NCI-H748 treated with DMSO at 0.1 percent for 48 hours (cell line): ENCODE measurements around the gene CDS1.
"Not testable (repeated sequence)": the region's sequence is repeated elsewhere in the genome, so short reads cannot be mapped to it uniquely, and the experiment has no call there.

Experiments
- DNase-seq: peaks from one replicate; lab custom pipeline; 2025; lab: John Stamatoyannopoulos, UW

Gene CDS1

DNA sequence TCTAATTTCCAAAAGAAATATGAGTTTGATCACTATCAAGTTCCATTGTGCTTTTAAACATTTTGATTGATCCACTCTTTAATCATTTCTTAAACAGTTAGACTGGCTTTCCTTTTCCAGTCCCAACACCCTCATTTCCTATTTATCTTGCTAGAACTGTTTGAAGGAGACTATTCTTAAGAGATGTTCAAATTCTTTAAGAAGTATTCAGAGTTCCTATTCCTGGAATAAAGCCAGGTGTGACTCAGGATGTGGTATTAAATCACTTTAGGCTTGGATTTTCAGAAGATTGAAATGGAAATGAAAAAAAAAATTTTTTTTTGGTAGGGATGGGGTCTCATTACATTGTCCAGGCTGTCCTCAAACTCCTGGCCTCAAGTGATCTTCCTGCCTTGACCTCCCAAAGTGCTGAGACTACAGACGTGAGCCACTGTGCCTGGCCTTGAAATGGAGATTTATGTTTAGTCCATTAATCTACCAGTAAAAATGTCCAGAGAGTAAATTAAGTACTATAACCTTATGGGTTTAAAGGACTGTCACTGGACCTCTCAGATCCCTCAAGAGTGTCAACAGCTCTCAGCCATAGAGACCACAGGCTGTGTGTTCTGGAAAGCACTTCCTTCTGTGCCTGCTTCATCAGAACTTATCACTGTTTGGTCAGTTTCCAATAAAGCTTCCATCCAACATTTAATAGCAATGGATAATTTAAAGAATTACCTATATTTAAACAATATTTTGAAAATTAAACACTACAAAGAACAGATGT, 90.7 kb downstream of the CDS1 start:
- DNase-seq, result no peak

DNA sequence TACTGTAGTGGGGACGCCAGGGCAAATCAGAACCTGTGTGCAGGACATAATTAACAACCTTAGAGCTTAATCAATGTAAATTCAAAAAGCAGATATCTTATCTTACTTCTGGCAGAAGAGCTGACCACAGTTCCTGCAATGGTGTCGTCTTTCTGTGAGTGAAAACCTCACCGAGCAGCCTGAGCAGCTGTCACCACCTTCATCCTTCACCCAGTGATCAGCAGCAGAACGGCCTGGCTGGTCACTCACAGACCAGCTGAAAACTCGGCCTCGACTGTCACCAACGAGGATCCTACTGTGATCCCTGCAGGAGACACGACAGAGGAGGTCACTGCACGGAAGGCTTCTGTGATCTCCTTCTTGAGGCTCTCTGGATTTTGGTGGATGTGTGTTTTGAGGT, 94.2 kb downstream of the CDS1 start:
- no peak for DNase-seq

DNA sequence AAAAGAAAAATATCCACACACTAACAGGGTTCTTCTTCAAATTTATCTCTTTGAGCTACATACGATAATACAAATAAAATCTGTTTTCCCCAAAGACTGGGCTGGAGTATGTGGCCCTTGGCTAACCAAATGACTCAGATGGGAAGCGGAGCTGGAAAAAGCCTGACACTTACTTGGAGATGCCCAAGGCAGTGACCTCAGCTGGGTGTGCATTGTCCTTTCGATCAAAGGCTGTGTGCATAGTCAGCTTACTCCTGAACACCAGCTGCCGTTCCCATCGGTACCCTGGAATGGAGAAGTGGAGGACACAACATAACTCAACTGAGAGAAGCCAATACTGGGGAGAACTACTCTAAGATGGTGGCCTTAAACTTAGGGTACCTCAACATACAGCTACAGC, 95.1 kb downstream of the CDS1 start:
- DNase-seq, result no peak

DNA sequence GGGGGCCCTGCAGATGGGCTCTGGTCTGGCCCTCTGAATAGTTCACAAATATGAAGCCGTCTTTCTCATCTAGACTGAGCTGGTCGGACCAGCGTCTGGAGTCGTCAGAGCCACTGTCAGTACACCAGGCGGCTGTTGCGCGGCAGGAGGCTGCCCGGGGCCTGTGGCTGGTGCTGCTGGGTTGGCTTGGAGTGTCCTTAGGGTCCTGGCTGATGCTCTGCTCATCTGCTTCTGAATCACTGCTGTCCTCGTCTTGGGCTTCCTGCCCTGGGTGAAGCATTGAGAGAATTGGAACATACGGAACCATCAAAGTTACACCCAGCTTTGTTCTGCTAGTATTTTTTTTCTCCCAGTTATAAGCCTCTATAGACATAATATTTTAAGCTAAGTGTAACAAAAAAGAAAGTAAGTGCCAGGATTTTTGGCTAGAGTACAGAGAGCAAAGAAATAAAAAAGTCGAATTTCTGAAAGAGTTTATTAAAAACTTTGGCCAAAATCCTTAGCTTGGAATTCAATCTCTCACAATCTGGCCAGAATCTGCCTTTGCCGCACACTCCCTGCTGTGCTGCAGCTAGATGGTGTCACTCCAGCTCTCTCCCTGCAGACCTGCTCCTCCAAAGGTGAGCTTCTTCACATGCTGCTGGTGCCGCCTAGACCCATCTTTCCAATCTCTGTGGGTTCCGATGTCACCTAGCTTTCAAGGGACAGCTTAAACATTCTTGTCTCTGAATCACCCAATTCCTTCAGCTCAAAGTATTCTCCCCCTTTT, 96.2 kb downstream of the CDS1 start:
- DNase-seq, result no peak

DNA sequence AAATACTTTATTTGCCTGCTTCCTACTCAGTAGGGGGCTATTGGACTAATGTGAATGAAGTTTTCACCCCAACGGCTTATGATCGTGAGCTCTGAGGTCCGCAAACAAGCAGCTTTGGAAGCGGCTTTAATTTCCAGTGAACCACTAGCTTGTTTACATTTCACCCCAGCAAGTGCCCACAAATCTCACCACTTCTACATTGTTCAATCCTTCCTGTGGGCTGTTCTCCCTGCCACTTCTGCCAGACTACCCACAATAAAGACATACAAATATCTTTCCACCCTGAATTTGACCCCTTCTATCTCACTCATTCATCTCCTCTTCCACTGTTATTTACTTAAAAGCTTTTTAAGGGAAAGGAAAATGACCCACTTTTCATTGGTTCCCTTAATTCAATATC, 98.0 kb downstream of the CDS1 start:
- no peak for DNase-seq

DNA sequence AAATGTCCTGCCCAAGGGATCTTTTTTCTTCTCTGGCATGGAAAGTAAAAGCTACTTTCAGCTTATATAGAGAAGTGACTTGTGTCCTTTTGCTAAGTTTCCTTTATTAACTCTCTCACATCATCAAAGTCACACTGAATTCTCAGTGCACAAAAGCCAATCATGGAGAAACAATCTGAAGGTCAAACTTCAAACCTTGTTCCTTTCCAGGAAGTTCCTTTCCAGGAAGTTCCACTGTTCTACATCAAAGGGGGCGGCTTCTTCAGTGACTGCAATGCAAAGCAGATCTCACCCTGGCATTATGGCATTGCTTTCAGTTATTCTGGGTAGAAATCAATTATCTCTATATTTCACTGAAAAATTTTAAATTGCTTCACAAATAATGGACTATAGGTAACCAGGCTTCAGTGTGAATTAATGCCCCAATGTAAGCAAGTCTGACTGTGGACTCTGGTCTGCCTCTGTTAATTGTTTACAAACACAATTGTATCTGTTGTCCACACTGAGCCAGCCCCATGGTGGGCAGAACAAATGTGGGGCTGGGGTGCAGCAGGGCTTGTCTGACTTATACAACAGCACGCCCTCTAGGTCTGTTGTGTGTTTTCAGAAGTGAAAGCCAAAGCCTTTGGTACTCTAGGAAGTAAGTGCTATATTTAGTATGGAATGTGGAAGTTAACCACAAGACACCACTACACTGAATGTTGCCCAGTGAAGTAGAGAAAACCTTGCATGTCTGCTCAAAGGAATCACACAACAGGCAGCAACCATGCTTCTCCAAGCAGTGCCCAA, 98.8 kb downstream of the CDS1 start:
- no peak for DNase-seq

DNA sequence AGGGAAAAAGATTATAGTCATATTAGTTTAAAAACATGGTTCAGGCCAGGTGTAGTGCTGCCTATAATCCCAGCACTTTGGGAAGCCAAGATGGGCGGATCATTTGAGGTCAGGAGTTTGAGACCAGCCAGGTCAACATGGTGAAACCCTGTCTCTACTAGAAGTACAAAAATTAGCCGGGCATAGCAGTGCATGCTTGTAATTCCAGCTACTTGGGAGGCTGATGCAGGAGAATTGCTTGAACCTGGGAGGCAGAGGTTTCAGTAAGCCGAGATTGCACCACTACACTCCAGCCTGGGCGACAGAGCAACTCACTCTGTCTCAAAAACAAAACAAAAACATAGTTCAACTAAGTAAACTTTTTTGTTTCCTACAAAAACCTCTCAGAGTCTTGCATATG, 99.7 kb downstream of the CDS1 start:
- DNase-seq, result not testable (repeated sequence)

DNA sequence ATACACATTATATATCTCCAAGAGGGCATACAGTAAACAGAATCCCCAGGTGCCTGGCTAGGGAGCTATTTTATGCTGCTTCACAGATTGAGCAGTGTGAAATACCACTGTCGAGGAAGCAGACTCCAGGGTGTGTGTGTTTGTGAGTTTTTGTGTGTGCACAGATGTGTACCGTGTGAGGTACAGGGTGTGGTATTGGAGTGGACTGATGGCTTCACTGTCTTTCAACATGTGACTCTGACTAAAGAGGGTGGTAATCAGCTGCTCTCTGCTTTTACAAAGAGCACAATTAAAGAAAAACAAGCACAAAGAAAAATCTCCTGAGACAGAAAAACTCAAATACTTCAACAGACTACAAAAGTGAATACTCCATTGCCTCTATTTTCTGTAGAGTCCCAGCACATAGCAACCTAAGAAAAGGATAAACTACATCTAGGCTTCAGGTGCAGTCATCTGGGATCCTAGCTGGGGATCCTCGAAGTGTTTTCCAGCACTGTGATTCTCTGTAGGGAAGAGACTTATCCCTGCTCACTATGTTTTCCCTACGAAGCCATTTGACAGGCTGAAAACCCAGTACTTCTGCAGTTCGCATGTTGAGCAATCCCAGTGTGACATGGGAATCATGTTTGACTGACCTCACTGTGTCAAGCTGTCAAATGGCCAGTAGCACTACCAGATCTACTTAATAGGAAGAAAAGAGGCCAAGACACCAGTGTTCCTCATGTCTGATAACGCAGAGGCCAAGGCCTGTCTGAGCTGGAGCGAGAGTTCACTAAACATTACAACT, 100.3 kb downstream of the CDS1 start:
- DNase-seq, result no peak

DNA sequence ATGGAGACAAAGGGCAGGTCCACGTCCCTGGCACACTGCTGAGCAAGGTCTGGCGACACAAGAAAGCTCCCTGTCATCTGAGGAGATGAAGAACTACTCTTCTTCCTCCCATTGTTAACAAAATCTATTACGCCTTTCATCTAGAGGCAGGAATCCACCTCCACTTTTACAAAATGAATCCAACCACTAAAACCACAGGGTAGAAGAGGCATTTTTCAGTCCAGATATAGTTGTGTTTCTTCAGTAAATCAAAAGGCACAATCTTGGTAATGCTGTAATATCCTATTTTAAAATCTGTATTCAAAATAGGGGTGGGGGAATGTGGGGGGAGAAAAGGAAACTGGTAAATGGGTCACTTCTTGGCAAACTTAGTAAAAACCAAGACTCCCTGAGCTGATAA, 101.4 kb downstream of the CDS1 start:
- no peak for DNase-seq

DNA sequence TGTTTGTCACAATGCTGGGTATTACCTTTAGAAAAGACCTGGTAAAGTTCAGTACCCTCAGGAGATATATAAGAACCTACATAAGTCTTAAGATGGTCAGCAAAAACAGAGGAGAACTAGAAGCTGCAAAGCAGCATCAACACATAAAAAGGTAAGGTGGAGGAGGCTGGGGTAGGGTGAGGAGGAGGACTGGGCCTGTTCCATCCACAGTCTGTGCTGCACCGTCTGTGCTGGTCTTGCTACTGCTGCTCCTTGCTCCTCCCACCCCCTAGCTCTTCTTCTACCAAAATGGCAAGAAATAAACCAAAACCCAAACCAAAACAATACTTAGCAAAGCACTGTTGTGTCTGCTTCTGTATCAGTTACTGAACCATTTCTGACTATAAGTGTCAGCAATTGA, 102.2 kb downstream of the CDS1 start:
- DNase-seq, result no peak

DNA sequence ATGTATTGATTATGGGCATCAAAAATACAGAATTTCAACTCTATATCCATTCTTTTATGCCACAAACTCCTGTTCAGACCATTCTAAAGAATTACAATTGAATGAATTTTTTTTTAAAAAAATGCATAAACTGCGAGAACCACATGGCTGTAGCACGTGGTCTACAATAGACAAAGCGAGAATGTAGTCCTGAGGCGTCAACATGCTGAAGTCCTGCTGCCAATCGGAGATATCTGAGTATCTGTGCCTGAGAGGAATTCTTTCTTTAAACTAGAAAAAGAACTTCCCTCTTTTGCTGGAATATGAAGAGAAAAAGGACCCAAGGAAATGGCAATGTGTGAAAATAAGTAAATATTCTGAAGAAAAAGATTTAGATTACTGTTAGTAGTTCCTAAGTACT, 105.7 kb downstream of the CDS1 start:
- no peak for DNase-seq

DNA sequence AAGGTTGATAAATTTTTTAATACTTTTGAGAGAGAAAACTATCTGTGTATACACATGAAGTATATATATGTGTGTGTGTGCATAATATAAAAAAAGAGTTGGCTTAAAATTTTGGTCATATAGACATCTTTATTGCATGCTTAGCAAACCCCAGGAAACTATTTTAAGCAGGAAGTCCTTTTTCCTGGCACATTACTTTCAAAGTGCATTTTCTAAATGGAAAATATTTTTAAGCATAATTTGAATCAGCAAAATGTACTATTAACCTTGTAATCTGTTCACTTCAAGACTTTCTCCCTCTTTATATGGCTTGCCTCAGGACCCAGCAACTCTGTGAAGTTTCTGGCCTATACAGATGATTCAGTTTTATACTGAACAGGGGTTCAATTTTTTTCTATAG, 106.3 kb downstream of the CDS1 start:
- DNase-seq, result no peak

DNA sequence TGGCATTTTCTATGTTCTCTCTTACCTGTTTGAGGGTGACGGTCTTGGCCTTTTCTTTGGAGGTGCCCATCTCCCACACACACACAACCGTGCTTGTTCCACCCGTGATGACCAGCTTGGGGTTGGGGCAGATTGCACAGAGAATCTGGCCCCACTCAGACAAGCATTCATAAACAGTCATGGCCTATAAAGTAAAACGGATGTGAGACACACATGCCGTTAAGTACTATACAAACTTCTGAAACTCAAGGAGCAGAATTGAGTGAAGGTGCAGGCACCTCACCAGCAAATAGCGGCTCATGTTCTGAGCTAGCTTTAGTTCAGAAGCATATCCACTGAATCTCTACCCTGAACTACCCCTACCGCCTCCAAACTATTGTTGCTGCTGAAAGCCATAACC, 107.6 kb downstream of the CDS1 start:
- no peak for DNase-seq

DNA sequence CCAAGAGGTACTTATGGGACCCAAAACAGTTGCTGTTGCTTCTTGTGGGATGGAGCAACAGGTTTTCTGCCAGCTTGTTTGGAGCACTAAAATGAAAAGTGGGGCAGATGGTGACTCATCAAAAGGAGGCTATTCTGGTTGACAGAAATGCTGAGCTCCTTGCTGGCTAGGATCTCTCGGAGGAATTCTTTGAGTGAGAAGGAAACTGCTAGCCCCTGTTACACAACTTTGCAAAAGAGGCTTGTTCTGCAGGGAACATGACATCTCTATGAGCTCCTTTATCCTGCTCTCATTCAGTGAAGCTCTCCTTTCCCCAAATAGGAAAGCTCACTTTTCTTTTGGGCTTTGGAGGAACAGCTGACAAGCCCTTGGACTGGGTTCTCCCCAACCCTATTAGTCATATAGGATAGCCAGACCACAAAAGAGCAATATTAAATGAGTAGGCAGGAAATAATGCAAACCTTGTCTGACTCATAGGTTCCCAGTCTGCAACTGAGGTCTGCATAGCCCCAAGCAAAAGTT, 108.3 kb downstream of the CDS1 start:
- no peak for DNase-seq

DNA sequence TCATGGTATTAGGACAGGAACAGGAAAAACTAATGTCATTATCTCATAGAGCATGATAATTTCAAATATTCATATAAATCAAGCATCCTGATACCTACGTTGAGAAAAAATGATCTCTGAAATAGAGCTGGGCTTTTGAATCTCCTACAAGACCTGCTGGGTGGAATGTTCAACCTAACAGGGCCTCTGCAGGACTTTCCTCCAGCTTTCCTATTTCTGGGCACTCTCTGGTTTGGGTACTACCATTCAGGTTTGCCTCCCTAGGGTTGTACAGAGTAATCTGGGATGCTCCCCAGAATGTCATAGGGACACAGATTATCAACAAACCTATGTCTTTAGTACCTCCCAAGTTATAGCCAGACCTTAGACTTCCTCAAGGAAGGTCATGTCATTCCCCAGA, 108.9 kb downstream of the CDS1 start:
- no peak for DNase-seq

DNA sequence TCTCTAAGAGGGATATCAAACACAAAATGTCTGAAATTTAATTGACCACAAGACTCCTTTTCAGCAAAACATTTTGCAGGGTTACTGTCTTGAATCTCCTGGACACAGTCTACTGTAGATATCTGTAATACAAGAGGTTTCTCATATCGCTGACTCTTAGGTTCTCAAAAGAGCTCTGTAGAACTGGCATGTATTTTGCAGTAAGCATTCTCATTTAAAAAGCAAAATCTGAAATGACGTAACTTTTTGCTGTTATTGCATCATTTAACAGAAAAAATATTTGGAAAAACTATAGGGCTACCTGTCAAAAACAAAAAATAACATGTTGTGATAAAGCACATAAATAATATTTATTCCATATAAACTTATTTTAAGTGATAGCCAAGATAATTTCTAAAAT, 114.2 kb downstream of the CDS1 start:
- no peak for DNase-seq

DNA sequence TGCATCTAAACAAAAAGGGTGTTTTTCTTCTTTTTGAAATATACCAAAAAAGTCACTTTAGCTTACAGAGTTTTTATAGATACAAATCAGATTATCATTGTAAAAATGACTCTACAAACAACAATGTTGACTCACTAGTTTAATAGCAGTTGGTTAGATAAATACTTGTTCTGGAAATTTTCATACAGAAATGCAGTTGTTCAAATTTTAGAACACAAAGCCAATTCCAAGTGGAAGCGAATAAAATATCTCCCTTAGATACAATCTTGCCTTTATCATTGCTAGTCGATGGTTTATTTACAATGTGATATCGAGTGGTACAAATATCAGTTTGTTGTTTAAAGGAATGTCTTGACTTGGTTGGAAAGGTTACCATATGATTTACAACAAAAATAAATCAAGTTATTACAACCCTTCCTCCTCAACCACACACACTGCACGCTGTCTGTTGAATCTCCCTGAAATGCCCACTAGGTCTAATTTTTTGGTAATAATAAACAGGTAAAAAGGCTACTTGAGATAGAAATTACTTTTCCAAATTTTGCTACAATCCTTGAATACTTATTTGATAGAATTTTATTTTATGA, 114.8 kb downstream of the CDS1 start:
- no peak for DNase-seq

DNA sequence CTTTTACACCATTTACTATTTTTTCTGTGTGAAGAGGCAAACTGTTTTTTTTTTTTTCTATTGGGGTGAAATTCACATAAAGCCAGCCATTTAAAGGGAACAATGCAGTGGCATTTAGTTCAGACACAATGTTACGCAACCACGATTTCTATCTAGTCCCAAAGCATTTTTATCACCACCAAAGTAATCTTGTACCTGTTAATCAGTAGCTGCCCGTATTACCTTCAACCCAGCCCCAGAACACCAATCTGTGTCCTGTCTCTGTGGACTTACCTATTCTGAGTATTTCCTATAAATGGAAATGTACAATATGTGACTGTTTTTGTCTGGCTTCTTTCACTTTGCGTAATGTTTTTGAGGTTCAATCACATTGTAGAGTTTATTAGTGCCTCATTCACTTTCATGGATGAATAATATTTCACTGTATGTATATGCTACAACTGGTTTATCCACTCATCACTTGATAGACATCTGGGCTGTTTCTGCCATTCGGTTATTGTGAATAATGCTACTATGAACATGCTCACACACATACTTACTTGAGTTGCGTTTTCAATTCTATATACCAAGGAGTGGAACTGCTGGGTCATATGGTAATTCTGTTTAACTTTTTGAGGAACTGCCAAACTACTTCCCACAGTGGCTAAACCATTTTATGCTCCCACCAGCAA, 116.2 kb downstream of the CDS1 start:
- no peak for DNase-seq
